Mesenchymal stem cell (in vitro differentiated cells and primary cell): Measurements from ENCODE around the gene CDYL.

Experiments used
- DNase-seq: peaks from one replicate; pipeline ENCODE4 v3.0.0-alpha.2; 2013
- H2AFZ ChIP-seq: one replicate; pipeline ENCODE4 v1.6.1; 2013; ENCODE audit warnings: low read depth, mild to moderate bottlenecking, control low read depth, inconsistent platforms, low read length, moderate library complexity
- H2AK5ac ChIP-seq: 2 replicates; pipeline ENCODE4 v1.6.1; 2013; ENCODE audit warnings: low read length, moderate library complexity, mild to moderate bottlenecking, inconsistent platforms; ENCODE audit not compliant: severe bottlenecking
- H2BK120ac ChIP-seq: one replicate; pipeline ENCODE4 v1.6.1; 2013; ENCODE audit warnings: low read depth, mild to moderate bottlenecking, inconsistent platforms, low read length, moderate library complexity
- H2BK12ac ChIP-seq, 2 experiments: one replicate each; pipeline ENCODE4 v1.6.1; 2013; ENCODE audit warnings: inconsistent platforms in 2 of 2, low read length in 2 of 2, mild to moderate bottlenecking in 2 of 2, moderate library complexity in 2 of 2, control low read depth in 1 of 2
- H2BK15ac ChIP-seq: one replicate; pipeline ENCODE4 v1.6.1; 2013; ENCODE audit warnings: mild to moderate bottlenecking, low read depth, inconsistent platforms; ENCODE audit not compliant: poor library complexity, severe bottlenecking
- H2BK5ac ChIP-seq: 2 replicates; pipeline ENCODE4 v1.6.1; 2013; ENCODE audit warnings: low read depth, mild to moderate bottlenecking, low read length, control low read depth, inconsistent platforms; ENCODE audit not compliant: poor library complexity, severe bottlenecking
- H3K14ac ChIP-seq, 2 experiments: one replicate each; pipeline ENCODE4 v1.6.1; 2013; ENCODE audit warnings: inconsistent platforms in 2 of 2, low read length in 2 of 2, control low read depth in 1 of 2, mild to moderate bottlenecking in 1 of 2, moderate library complexity in 1 of 2
- H3K18ac ChIP-seq, 2 experiments: one replicate each; pipeline ENCODE4 v1.6.1; 2013; ENCODE audit warnings: inconsistent platforms in 2 of 2, low read length in 2 of 2, control low read depth in 1 of 2, low read depth in 1 of 2, mild to moderate bottlenecking in 1 of 2
- H3K23ac ChIP-seq, 2 experiments: one replicate each; pipeline ENCODE4 v1.6.1; 2013; ENCODE audit warnings: inconsistent platforms in 2 of 2, low read length in 2 of 2, mild to moderate bottlenecking in 2 of 2, moderate library complexity in 2 of 2, control low read depth in 1 of 2
- H3K27ac ChIP-seq: 2 replicates; pipeline ENCODE4 v1.5.1; 2013; ENCODE audit warnings: mild to moderate bottlenecking, moderate library complexity, low read length, control low read depth, inconsistent platforms; ENCODE audit not compliant: poor library complexity, severe bottlenecking
- H3K27me3 ChIP-seq, 2 experiments: 2 replicates each; pipeline versions ENCODE4 v1.6.1 to v1.7.0; 2013; ENCODE audit warnings: low read length in 2 of 2, mild to moderate bottlenecking in 2 of 2, moderate library complexity in 2 of 2, control low read depth in 1 of 2, inconsistent platforms in 1 of 2; ENCODE audit not compliant: control insufficient read depth in 1 of 2, insufficient read depth in 1 of 2
- H3K36me3 ChIP-seq, 2 experiments: 2 replicates each; pipeline versions ENCODE4 v1.6.1 to v1.7.0; 2013; ENCODE audit warnings: low read length in 2 of 2, control low read depth in 1 of 2, inconsistent platforms in 1 of 2, low read depth in 1 of 2, mild to moderate bottlenecking in 1 of 2; ENCODE audit not compliant: insufficient read depth in 2 of 2, control insufficient read depth in 1 of 2
- H3K4ac ChIP-seq, 2 experiments: one replicate each; pipeline ENCODE4 v1.6.1; 2013; ENCODE audit warnings: inconsistent platforms in 2 of 2, low read length in 2 of 2, mild to moderate bottlenecking in 2 of 2, moderate library complexity in 2 of 2, control low read depth in 1 of 2, low read depth in 1 of 2
- H3K4me1 ChIP-seq: 2 replicates; pipeline ENCODE4 v1.6.1; 2013; ENCODE audit warnings: low read depth, low read length, control low read depth; ENCODE audit not compliant: control insufficient read depth, insufficient read depth
- H3K4me2 ChIP-seq: 2 replicates; pipeline ENCODE4 v1.6.1; 2013; ENCODE audit warnings: low read length, mild to moderate bottlenecking, inconsistent platforms; ENCODE audit not compliant: poor library complexity, severe bottlenecking
- H3K4me3 ChIP-seq, 2 experiments: 2 replicates each; pipeline versions ENCODE4 v1.5.1 to v1.7.0; 2013; ENCODE audit warnings: low read length in 2 of 2, mild to moderate bottlenecking in 2 of 2, control low read depth in 1 of 2, low read depth in 1 of 2; ENCODE audit not compliant: insufficient read depth in 1 of 2
- H3K79me1 ChIP-seq: replicated peaks from 2 replicates; pipeline ENCODE4 v1.6.1; 2013; ENCODE audit warnings: mild to moderate bottlenecking, control low read depth, low read length, inconsistent platforms; ENCODE audit not compliant: poor library complexity, severe bottlenecking
- H3K9ac ChIP-seq: 2 replicates; pipeline ENCODE4 v1.7.0; 2013; ENCODE audit warnings: mild to moderate bottlenecking, low read length, moderate library complexity
- H3K9me3 ChIP-seq: 2 replicates; pipeline ENCODE4 v1.7.0; 2013; ENCODE audit warnings: mild to moderate bottlenecking, low read length; ENCODE audit not compliant: control insufficient read depth
- H4K8ac ChIP-seq: one replicate; pipeline ENCODE4 v1.6.1; 2013; ENCODE audit warnings: inconsistent platforms, mild to moderate bottlenecking, low read length, moderate library complexity
- H4K91ac ChIP-seq: one replicate; pipeline ENCODE4 v1.6.1; 2013; ENCODE audit warnings: mild to moderate bottlenecking, low read length, inconsistent platforms
- WGBS: methylation state at CpG from one replicate; pipeline ENCODE4 v1.1.7; 2013; ENCODE audit warnings: mixed read lengths; 5-methylcytosine and 5-hydroxymethylcytosine counted together

The CDYL gene

DNA sequence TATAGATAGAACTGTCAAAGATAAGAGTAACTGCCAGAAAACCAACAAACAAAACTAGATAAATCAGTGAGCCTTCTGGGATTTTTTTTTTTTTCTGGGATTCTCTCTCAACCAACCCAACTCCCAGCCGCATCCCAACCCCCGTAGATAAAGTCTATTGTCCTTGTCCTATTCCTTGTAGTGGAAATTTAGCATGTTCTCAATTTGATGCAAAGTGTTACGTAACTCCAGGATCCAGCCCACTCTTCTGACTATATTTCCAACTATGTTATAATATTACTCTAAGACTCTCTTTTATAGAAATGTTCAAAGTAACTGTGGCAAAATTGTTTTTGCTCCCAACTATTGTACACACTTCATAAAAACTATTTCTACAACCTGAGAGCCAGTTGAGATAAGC, 15.4 kb upstream of the CDYL start:
- no peak overlapping the region for H3K27ac ChIP-seq
- no peak overlapping the region for H3K4me2 ChIP-seq
- H4K8ac ChIP-seq, result no peak overlapping the region
- no peak overlapping the region for H3K4me3 ChIP-seq
- no peak overlapping the region for H2BK12ac ChIP-seq
- H3K27me3 ChIP-seq, result peaks cover 0 to 4% of the 10 kb centered on the region in 2 experiments
- no peak overlapping the region for H4K91ac ChIP-seq
- no peaks in the 10 kb centered on the region for H3K36me3 ChIP-seq
- no peaks in the 10 kb centered on the region for H3K79me1 ChIP-seq
- H2BK15ac ChIP-seq, result no peak overlapping the region
- H2AFZ ChIP-seq, result no peak overlapping the region
- no peak overlapping the region for H2BK120ac ChIP-seq
- H2AK5ac ChIP-seq, result no peak overlapping the region
- no peak overlapping the region for H3K23ac ChIP-seq
- H3K4me1 ChIP-seq, result no peaks in the 10 kb centered on the region
- peaks cover 14% of the 10 kb centered on the region for H3K9me3 ChIP-seq
- no peak overlapping the region for H2BK5ac ChIP-seq
- H3K18ac ChIP-seq, result no peak overlapping the region
- no peak overlapping the region for H3K14ac ChIP-seq
- H3K9ac ChIP-seq, result no peak overlapping the region
- H3K4ac ChIP-seq, result no peak overlapping the region
- WGBS, result no CpG with 5 or more reads among the region's 3 CpGs
- DNase-seq, result no peak

GRCh38 chr6:4762294-4762693, 13.9 kb upstream of the CDYL start:
- DNase-seq, result no peak
- H3K18ac ChIP-seq, result no peak overlapping the region
- H4K8ac ChIP-seq, result no peak overlapping the region
- H3K9ac ChIP-seq, result no peak overlapping the region
- peaks cover 21% of the 10 kb centered on the region for H3K9me3 ChIP-seq
- no peak overlapping the region for H2BK15ac ChIP-seq
- H2BK5ac ChIP-seq, result no peak overlapping the region
- no peak overlapping the region for H3K14ac ChIP-seq
- H3K4me1 ChIP-seq, result no peaks in the 10 kb centered on the region
- H2BK12ac ChIP-seq, result no peak overlapping the region
- H2BK120ac ChIP-seq, result no peak overlapping the region
- no peak overlapping the region for H3K4ac ChIP-seq
- no peak overlapping the region for H2AFZ ChIP-seq
- no peak overlapping the region for H3K27ac ChIP-seq
- no peaks in the 10 kb centered on the region for H3K79me1 ChIP-seq
- no peak overlapping the region for H3K4me3 ChIP-seq
- no peak overlapping the region for H3K23ac ChIP-seq
- H3K36me3 ChIP-seq, result no peaks in the 10 kb centered on the region
- no peaks in the 10 kb centered on the region for H3K27me3 ChIP-seq
- H2AK5ac ChIP-seq, result no peak overlapping the region
- no peak overlapping the region for H4K91ac ChIP-seq
- no peak overlapping the region for H3K4me2 ChIP-seq

- Histone ChIP-seq H2BK15ac (no peak overlapping the region), H2AFZ (no peak overlapping the region), H2BK120ac (no peak overlapping the region), H2AK5ac (no peak overlapping the region), H2BK12ac (no peak overlapping the region), H3K9ac (no peak overlapping the region), H3K79me1 (no peaks in the 10 kb centered on the region), H3K4me3 (no peak overlapping the region), H3K27ac (no peak overlapping the region), H2BK5ac (no peak overlapping the region), H3K4ac (no peak overlapping the region), H3K4me1 (no peaks in the 10 kb centered on the region), H3K4me2 (no peak overlapping the region), H4K91ac (no peak overlapping the region), H3K27me3 (peaks cover 0 to 4% of the 10 kb centered on the region in 2 experiments), H3K14ac (no peak overlapping the region), H3K23ac (no peak overlapping the region), H4K8ac (no peak overlapping the region), H3K36me3 (no peaks in the 10 kb centered on the region), H3K18ac (no peak overlapping the region), H3K9me3 (peaks cover 21% of the 10 kb centered on the region)
- DNase-seq, result no peak
- no CpG with 5 or more reads among the region's 1 CpG for WGBS
These were observed 12.3 kb upstream of the CDYL start for GRCh38 chr6:4763921-4764320.

- Histone ChIP-seq H2BK120ac (no peak overlapping the region), H3K18ac (no peak overlapping the region), H4K91ac (no peak overlapping the region), H3K9ac (no peak overlapping the region), H2BK15ac (no peak overlapping the region), H4K8ac (no peak overlapping the region), H3K27ac (no peak overlapping the region), H3K4me2 (no peak overlapping the region), H3K4ac (no peak overlapping the region), H2BK5ac (no peak overlapping the region), H3K14ac (no peak overlapping the region), H3K23ac (no peak overlapping the region), H2AK5ac (no peak overlapping the region), H3K36me3 (no peaks in the 10 kb centered on the region), H3K27me3 (peaks cover 0 to 11% of the 10 kb centered on the region in 2 experiments), H3K9me3 (peaks cover 10% of the 10 kb centered on the region), H2BK12ac (no peak overlapping the region), H2AFZ (no peak overlapping the region), H3K4me3 (no peak overlapping the region), H3K4me1 (no peaks in the 10 kb centered on the region), H3K79me1 (no peaks in the 10 kb centered on the region)
- WGBS, result 95% methylated on average over 7 of the region's 7 CpGs
- DNase-seq, result no peak
These were observed 7.4 kb upstream of the CDYL start for GRCh38 chr6:4768815-4769214.
